ENCODE data around the gene FAM169A.
"Not testable (repeated sequence)": the region's sequence is repeated elsewhere in the genome, so short reads cannot be mapped to it uniquely, and the experiment has no call there.

FAM169A gene

DNA sequence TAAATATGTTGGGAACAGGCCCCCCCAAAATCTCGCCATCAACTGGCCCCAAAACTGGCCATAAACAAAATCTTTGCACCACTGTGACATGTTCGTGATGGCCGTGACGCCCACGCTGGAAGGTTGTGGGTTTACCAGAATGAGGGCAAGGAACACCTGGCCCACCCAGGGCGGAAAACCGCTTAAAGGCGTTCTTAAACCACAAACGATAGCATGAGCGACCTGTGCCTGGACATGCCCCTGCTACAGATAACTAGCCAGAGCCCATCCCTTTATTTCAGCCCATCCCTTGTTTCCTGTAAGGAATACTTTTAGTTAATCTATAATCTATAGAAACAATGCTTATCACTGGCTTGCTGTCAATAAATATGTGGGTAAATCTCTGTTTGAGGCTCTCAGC is 3.2 kb upstream of the FAM169A start:
- DNase-seq (ENCODE audit: low spot score) = not testable (repeated sequence)

DNA sequence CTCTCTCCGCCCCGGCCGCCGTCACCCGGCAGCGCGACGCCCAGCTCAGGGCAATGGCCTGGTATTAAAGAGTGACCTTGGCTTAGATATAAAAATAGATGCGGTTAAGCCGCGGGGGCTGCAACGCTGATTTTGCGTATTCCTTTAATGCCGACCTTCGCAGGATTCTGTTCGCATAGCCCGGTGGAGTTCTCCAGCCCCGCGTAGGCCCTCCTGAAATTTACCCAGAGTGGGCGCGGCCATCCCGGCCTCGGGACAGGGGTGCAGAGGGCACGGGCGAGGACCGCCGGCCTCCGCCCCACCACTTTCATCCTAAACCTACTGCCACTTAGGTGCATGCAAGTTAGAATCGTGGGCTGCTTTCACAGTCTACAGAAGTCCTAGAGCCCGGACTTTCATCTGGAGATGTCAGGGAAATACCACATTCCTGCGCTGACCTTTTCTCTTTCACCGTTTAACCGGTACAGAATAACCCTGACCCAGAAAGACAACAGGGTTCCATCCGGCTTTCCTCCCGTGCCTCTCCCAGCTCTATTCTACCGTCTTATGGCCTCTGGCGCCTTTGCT is 492 bp upstream of the FAM169A start:
- DNase-seq (ENCODE audit: low spot score) = no peak

DNA sequence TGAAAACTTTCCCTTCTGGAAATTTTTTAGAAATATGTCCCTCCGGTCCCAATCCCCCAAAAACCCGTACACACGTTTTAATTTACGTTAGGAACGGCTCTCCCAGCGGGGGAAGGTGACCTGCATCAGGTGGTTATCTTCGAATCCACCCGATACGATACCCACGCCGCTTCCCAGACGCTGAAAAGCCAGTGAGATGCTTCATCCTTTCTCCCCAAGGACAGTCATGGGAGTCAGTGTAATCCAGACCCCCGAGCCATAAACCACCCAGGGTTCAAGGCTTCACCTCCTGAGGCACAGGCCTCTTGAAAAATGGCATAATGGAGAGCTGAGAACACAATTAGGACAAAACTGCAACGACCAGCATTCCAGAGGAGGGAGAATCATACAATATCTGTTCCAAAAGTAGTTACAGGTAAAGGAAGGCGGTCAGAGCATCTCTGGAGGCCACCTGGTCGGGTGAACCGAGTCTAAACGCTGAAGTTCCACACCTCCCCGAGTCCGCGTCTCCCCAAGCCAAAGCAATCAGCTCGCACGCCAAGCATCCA is 857 bp downstream of the FAM169A start:
- DNase-seq (ENCODE audit: low spot score) = no peak

DNA sequence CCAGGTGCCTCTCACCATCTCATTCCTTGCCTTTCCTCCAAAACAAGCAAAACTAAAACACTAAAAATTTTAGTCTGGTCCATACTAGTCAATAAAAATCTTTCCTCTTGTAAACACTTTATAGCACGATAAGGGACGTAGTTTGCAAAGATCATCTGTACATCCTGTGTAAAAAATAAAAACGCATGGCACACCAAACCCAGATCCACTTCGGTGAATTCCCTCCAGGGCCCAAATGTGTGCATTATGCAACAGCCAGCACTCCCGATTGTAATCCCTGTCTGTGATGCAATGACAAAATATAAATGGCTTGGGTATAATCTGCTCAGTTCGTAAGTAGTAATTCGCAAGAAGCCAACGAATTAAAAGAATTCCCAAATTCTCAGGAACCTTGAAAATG is 1.4 kb downstream of the FAM169A start:
- DNase-seq (ENCODE audit: low spot score) = no peak

DNA sequence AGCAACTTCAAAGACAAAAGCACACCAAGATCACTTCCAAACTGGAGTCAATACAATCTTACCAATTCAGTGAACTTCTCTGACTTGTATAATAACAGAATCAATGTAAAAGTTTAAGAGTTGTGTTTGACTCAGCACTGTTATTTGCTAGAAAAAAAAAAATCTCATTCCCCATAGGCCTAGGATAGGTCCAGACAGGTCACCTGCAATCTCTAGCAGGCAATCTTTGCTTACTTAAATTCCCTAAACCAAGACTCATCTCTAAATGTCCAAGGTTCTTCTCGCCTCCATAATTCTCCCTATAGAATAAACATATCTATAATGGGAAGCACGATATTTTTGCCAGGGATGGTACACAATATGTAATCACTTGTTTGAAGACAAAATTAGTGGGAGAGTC is 2.5 kb downstream of the FAM169A start:
- no peak for DNase-seq (ENCODE audit: low spot score)

DNA sequence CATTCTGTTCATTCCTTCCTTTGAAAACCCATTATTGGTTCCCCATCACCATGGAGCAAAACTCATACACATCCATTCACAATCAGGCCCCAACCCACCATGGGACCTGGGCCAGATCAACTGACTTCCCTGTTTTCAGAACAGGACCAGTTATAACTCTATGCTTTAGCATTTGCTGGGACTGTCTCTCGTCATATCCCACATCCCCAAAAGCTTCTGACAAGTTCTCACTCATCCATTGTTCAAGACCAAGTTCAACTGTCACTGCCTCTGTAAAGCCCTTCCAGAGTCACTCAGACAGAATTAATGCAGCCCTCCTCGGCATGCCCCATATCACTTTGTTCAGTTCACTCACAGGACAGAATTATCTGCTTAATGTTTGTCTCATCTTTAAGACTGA is 4.0 kb downstream of the FAM169A start:
- DNase-seq (ENCODE audit: low spot score) = no peak

DNA sequence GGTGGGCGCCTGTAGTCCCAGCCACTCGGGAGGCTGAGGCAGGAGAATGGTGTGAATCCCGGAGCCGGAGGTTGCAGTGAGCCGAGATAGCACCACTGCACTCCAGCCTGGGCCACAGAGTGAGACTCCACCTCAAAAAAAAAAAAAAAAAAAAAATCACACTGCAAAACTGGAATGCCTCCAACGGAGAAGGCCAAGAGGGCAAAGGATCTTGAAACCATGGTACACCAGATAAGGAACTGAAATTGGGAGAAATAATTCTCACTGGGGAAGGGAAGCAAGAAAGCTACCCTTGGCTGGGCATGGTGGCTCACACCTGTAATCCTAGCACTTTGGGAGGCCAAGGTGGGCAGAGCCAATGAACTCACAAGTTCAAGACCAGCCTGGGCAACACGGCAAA is 9.2 kb downstream of the FAM169A start:
- not testable (repeated sequence) for DNase-seq (ENCODE audit: low spot score)

DNA sequence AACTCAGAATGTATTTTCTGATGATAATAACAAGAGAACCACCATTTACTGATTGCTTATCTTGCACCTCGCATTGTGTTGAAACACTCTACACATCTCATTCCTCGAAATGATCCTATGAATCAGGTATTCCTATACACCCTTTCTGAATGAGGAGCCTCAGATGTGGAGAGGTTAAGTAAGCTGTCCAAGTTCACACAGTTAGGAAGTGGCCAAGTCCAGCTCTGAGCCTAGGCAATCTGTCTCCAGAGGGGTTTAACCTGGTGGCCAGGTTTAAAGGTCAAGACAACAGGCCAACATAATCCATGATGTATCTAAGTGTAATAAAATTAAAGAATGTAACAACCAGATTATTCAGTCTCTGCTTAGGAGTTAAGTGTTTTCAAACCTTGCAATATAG is 12.9 kb downstream of the FAM169A start:
- no peak for DNase-seq (ENCODE audit: low spot score)

DNA sequence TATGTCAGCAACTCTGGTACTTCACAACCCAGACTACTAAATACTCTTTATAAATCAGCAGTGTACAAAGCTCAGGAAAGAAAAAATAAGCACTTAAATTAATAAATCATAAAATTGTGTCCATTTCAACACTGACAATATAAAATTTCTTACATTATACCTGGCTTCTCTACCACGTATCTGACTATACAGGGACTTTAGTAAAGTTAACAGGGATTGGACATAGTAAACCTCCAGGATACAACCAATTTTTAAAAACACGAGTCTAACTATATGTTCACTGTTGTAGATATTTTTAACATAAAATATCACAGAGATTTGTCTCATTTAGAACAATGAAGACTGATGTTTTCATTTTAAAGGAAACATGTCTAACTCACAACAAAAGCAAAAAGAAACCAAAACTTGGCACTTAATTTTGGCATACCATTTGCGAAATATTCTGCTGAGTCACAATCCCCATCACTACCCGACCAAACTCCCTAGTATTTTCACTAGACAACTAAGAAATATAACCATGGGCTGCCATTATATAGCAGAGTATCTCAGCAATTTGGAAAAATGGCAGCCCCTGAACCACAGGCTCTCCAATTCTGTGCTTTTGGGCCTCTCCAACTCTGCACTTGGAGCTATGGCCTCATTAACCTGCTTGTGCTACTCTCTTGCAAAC is 14.4 kb downstream of the FAM169A start:
- DNase-seq (ENCODE audit: low spot score) = peak; percentile 9

DNA sequence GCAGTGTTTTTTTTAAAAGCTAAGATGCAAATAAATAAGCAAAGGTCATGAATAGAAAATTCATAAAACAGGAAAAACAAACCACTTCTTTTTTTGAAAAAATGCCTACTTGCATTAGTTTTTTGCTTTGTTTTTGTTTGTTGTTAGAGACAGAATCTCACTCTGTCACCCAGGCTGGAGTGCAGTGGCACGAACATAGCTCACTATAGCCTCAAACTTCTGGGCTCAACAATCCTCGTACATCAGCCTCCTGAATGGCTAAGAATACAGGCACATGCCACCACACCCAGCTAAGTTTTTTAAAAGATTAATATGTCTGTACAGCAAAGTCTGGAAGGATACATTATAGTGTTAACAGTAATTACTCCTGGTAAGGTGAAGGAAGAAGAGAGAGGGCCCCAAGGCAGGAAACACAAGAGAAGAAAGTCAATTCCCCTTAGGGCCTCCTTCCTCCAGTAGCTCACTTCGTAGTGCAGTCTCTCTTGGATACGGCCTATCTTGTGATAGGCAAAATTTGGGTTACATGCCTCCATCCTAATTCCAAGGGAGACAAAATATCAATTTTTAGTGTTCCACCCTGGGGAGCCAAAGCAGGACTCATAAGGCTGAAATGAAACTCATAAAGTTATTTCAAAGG is 15.3 kb downstream of the FAM169A start:
- DNase-seq (ENCODE audit: low spot score) = no peak

DNA sequence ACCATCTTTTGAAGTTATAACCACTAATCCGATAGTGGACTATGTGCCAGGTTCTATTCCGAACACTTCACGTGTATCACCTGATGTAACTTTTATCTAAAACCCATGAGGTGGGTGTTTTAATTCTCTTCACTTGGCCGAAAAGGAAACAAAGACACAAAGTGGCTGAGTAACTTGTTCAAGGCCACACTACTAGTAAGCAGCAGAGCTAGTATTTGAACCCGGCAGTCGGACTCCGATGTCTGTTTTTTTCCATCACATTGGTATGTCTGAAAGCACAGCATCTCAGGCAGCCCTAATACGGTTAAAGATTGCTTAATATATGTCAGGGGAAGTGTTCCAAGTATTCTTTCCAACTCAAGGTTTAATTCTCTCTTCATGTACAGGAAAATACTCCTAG is 16.2 kb downstream of the FAM169A start:
- DNase-seq (ENCODE audit: low spot score) = no peak

DNA sequence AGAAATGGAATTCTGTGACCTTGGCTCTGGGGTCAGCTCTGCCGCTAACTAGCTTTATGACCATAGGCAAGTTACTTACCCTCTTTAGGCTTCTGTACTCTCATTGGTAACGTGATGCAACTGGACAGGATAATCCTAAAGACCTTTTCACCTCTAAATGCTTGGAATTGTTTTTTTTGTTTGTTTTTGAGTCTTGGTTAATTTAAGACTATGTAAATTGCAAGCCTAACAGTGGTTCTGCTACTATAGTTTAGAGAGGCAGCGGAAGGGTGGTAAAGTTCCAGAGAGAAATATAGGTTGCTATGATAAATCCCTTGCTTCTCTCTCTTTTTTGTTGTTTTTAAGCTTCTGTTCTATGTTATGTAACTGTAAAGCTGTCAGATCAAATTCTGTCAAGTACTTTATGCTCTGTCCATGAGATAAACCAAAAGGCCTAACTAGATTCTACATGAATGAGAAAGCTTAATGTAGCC is 17.6 kb downstream of the FAM169A start:
- DNase-seq (ENCODE audit: low spot score) = no peak

DNA sequence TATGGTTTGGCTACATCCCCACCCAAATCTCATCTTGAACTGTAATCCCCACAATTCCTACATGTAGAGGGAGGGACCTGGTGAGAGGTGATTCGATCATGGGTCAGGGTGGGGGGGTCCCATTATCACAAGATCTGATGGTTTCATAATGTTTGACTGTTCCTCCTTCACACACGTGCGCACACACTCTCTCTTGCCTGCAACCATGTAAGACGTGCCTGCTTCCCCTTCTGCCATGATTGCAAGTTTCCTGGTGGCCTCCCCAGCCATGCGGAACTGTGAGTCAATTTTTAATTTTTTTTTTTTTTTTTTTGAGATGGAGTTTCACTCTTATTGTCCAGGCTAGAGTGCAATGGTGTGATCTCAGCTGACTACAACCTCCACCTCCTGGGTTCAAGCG is 27.0 kb downstream of the FAM169A start:
- no peak for DNase-seq (ENCODE audit: low spot score)

DNA sequence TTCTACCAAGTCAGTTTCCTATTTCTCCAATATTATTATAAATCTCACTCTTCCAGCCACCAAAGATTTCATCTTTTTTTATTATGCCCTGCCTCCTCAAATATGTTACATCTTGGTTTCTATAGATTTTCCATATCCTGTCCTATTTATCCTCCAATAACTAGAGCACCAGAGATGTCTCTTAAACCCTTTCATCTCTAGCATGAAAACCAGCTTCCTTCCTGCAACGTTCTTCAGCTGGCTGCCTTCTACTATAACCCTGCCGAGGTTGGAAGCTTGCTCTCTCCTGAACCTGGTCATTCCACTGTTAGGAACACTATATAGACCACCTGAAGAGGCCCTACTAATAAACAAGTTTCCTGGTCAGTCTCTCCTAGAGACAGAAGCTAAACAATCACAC is 27.9 kb downstream of the FAM169A start:
- no peak for DNase-seq (ENCODE audit: low spot score)

DNA sequence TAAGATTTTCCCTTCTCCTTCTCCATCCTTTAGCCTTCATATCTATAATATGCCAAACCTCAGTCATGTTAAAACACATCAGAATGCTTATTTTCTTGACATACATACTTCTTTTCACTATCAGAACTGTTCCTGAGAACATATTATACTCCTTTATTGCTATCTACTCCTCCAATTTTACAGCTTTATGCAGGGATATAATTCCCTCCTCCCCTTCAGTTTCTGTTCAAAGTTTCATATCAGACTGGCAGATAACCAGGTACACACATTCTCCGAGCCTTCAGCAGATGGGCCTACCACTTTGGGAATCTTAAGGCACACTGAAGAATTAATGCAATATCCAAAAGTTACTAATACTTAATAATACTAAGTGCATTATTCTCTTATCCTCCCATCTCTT is 29.1 kb downstream of the FAM169A start:
- DNase-seq (ENCODE audit: low spot score) = no peak

DNA sequence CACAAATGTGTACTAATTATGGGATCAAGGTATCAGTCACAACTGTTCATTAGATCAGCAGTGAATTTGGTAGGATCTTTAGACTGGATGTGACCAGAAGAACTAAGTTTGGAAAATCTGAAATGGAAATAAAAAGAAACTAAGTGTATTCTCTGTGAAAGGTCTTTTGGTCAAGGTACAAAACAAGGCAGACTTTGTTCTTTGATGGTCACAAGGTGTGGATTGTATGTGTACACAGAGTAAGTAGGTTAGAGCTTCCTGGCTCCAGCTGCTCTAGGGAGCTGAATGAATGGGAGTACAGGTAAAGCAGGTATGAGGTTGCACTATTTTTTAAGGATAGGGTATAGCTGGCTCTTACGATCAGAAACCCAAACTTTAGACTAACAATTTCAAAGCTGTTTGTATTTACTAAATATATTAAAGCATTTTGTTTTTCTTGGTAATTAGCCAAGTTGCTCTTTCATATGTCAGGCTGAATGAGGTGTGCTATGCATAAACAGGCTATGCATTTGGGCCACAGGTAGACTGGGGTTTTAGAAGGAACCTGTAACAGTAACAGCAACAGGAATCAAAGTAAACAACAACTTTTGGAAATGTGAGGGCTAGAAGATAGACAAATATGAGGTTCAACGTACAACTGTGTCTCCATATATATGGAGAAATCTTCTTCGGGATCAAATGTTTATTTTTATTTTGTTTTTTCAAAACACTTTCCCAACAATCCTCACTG is 32.5 kb downstream of the FAM169A start:
- DNase-seq (ENCODE audit: low spot score) = no peak

DNA sequence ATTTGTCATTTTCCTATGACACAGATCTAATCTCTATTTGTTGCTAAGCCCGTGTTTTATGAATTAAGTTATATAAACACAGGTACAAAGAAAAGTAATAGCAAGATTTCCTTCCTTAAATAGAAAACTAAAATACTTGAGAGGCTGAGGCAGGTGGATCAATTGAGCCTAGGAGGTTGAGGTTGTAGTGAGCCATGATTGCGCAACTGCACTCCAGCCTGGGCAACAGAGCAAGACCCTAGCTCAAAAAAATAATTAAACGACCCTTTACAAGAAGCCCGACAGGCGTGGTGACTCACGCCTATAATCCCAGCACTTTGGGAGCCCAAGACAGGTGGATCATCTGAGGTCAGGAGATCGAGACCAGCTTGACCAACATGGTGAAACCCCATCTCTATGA is 36.8 kb downstream of the FAM169A start:
- no peak for DNase-seq (ENCODE audit: low spot score)

DNA sequence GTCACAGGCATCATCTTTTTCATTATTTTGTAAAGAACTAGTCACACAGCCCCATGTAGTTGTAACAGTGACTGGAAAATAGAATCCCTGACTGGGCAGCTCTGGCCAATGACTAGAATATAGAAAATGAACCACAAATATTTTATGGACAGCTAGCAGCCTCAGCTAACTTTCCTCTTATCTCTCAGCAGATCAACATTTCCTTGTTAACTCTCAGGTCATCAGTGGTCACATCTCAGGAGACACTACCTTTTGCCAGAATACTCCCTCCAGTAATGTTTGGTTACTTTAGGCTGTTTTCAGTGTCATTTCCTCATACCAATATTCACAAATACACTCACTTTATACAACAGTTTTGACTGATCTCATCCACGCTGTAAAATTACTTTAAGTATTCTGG is 43.9 kb downstream of the FAM169A start:
- DNase-seq (ENCODE audit: low spot score) = no peak

DNA sequence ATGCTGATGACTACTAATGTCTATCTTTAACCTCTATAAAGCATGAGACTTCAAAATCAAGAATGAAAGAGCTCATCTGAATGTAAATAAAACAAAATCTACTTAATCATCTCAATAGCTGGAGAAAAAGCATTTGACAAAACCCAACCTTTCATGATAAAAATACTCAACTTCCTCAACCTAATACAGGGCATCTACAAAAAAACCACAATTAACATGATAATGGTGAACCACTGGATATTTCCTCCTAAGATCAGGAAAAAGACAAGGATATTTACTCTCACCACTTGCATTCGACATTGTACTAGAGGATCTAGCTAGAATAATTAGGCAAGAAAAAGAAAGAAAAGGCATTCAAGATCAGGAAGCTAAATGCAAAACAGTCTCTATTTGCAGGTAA is 49.3 kb downstream of the FAM169A start:
- DNase-seq (ENCODE audit: low spot score) = no peak

DNA sequence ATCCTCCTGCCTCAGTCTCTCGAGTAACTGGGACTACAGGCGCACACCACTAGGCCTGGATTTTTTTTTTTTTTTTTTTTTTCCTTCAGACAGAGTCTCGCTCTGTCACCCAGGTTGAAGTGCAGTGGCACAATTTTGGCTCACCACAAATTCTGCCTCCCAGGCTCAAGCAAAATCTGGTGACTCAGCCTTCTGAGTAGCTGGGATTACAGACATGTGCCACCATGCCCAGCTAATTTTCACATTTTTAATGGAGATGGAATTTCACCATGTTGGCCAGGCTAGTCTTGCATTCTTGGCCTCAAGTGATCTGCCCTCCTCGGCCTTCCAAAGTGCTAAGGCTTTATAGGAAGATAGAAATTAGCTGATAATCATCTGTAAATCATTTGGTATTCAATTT is 55.3 kb downstream of the FAM169A start:
- no peak for DNase-seq (ENCODE audit: low spot score)

DNA sequence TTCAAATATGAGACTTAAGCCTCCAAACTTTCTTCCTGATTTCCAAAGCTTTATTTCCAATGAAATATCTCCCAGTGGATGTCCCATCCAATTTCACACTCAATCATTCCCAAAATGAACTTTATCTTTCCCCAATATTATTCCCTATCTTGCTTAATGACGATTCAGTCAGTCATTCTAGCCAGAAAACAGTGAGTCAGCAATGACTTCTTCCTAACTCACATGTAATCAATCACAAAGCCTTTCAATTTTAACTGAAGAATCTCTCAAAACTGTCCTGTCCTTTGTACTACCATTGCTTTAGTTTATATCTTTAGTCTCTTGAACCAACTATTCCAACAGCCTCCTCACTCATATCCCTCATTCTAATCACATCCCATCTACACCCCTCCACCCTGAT is 64.2 kb downstream of the FAM169A start:
- no peak for DNase-seq (ENCODE audit: low spot score)

DNA sequence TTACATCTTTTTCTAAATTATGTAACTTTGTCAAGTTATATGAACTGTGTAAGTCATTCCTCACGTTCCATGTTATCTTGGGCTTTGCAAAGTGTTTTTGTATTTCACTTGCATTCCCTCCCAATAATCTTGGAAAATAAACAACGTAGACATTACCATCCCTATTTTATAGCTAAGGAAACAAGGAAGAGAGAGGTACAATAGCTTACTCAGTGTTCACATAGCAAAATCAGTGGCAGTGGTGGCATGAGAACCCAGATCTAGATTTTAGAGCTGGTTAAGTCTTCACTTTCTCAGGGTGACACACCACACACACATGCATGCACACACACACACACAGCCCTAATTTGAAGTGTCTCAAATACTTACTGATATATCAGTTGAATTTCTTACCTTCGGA is 65.0 kb downstream of the FAM169A start:
- DNase-seq (ENCODE audit: low spot score) = no peak

Data from CD4-positive, alpha-beta T cell treated with Interleukin-15 for 4 hours (primary cell).